Prostate gland (tissue), 2 donors: Measurements from ENCODE around the gene SKA3.

ENCODE experiments used
- POLR2A ChIP-seq: fragments of 450-650 bp; IDR thresholded peaks from one replicate; pipeline ENCODE4 v1.6.1; 2016; ENCODE audit warnings: antibody characterized with exemption, mild to moderate bottlenecking
- POLR2AphosphoS5 ChIP-seq: sonication (generic); formaldehyde crosslinking; IDR thresholded peaks from one replicate; pipeline ENCODE4 v1.6.1; 2017; ENCODE audit warnings: antibody characterized with exemption
- TF ChIP-seq, protein P1 (sequence below), 4 experiments: fragments of 200-600 bp in 2 of 4; fragments of 450-650 bp in 2 of 4; sonication (generic) in 2 of 4; IDR thresholded peaks; 1 replicate in 3 of 4; 2 replicates in 1 of 4; pipeline ENCODE4 v1.5.1; 2016 to 2019; ENCODE audit warnings: antibody characterized with exemption in 4 of 4, mild to moderate bottlenecking in 2 of 4, moderate library complexity in 2 of 4

DNA sequence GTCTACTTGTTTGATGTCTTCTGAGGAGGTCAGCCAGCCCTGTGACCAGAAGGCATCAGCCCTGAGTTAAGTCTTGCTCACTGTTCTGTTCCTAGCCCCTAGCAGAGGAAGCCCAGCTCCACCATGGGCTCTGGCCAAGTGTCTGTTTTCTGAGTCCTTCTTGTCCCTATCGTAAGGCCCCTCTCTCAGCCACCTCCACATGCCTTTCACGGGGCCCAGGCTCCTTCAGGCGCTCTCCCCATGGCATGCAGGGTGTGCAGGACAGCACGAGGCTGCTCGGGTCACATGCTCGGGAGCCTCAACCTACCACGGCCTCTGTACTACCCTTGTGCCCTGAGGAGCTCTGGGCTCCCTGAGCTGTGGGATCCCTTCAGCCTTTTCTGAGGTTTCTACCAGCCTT, 67.2 kb downstream of the SKA3 start:
- TF ChIP-seq, protein P1, sequence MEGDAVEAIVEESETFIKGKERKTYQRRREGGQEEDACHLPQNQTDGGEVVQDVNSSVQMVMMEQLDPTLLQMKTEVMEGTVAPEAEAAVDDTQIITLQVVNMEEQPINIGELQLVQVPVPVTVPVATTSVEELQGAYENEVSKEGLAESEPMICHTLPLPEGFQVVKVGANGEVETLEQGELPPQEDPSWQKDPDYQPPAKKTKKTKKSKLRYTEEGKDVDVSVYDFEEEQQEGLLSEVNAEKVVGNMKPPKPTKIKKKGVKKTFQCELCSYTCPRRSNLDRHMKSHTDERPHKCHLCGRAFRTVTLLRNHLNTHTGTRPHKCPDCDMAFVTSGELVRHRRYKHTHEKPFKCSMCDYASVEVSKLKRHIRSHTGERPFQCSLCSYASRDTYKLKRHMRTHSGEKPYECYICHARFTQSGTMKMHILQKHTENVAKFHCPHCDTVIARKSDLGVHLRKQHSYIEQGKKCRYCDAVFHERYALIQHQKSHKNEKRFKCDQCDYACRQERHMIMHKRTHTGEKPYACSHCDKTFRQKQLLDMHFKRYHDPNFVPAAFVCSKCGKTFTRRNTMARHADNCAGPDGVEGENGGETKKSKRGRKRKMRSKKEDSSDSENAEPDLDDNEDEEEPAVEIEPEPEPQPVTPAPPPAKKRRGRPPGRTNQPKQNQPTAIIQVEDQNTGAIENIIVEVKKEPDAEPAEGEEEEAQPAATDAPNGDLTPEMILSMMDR (IDR thresholded peaks at IDR 0.05): no peak
- TF ChIP-seq POLR2A: no peak
- no peak for TF ChIP-seq POLR2AphosphoS5
